Stomach smooth muscle (tissue), 2 donors: ENCODE results near the gene FAF2.

Experiments
- H3K27ac ChIP-seq: one replicate; pipeline ENCODE4 v1.7.0; 2013; ENCODE audit warnings: mild to moderate bottlenecking, low read length, inconsistent platforms
- H3K27me3 ChIP-seq, 2 donors: one replicate each; pipeline ENCODE4 v1.7.0; 2013; ENCODE audit warnings: low read length in 2 of 2; ENCODE audit not compliant: insufficient read depth in 2 of 2, control insufficient read depth in 1 of 2
- H3K36me3 ChIP-seq, 2 donors: one replicate each; pipeline ENCODE4 v1.7.0; 2013; ENCODE audit warnings: low read length in 2 of 2; ENCODE audit not compliant: control insufficient read depth in 2 of 2, insufficient read depth in 2 of 2
- H3K4me1 ChIP-seq: one replicate; pipeline ENCODE4 v1.7.0; 2013; ENCODE audit warnings: low read length; ENCODE audit not compliant: control insufficient read depth, insufficient read depth
- H3K4me3 ChIP-seq, 2 donors: one replicate each; pipeline ENCODE4 v1.7.0; 2013; ENCODE audit warnings: low read length in 2 of 2
- H3K9ac ChIP-seq, 2 donors: one replicate each; pipeline ENCODE4 v1.7.0; 2013; ENCODE audit warnings: low read length in 2 of 2, mild to moderate bottlenecking in 1 of 2
- H3K9me3 ChIP-seq, 2 donors: one replicate each; pipeline ENCODE4 v1.7.0; 2013; ENCODE audit warnings: low read length in 2 of 2; ENCODE audit not compliant: control insufficient read depth in 2 of 2
- donor health status: healthy.
- donor health status: Pancreatic carcinoma.

Gene FAF2

DNA sequence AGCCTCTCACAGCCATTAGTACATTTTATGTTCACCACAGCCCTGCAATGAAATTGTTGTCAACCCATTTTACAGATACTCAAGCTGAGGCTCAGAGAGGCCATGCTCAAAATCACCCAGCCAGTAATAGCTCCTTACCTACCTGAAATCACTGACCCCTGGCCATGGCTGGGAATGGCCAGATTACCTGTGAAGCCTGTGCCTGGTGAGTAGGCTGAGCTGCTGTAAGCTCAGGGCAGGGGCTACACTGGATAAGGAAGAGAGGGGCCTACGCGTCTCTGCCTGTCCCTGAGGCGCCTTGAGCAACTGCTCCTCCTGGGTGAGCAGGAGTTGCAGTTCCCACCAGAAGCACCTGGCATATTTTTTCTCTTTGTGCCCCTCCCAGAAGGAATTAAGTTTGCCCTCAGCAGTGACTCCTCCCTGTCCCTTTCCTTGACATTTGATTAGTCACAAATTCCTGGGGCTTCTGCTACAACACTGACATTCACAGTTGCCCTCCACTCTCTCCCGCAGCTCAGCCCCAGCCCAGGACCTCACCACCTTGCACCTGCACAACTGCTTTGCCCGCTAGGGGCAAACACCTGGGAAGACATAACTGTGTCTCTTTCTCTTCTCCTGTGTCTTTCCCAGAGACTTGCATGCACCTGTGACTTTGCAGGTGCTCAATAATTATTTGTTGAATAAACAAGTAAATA lies 37.6 kb upstream of the FAF2 start:
- H3K4me3 ChIP-seq: no peak overlapping the region
- H3K36me3 ChIP-seq: peaks cover 15 to 20% of the 10 kb centered on the region in 2 donors
- no peak overlapping the region for H3K9ac ChIP-seq
- peaks cover 27% of the 10 kb centered on the region for H3K4me1 ChIP-seq
- no peaks in the 10 kb centered on the region for H3K9me3 ChIP-seq
- H3K27me3 ChIP-seq: no peaks in the 10 kb centered on the region
- no peak overlapping the region for H3K27ac ChIP-seq

DNA sequence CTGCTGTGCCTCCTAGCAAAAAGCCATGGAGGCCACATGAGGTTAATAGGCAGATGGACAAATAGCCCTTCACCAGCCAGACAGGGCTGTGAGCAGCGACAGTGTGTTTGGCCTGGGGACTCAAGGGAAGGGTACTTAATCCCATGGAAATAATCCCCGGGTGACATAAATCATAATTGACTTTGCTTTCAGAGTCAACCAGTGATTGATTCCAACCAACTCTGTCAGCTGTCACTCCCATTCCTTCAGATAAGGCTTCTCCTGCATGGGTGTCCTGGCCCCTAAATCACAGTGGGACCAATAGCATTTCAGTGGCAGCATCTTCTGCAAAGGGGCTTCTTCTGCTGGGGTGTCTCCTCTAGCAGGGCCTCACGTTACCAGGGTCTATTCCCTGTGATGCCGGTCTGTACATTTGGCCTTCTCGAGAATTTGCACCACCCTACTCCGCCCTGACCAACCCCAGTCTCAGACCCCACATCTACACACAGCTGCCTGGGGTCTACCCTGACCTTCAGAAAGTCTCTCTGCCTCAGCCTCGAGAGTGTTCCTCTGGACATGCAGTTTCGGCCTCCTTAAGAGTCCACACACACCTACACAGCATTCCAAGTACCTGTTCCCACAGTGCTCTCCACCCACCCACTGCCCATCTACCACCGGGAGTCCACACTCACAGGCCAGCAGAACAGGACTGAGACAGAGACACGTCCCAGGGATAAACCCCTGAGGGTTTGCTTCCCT lies 35.5 kb upstream of the FAF2 start:
- H3K36me3 ChIP-seq: peaks cover 9 to 11% of the 10 kb centered on the region in 2 donors
- H3K4me3 ChIP-seq: no peak overlapping the region
- H3K27ac ChIP-seq: peak overlapping the region; percentile 6
- H3K4me1 ChIP-seq: peaks cover 36% of the 10 kb centered on the region
- H3K9ac ChIP-seq: no peak overlapping the region
- no peaks in the 10 kb centered on the region for H3K9me3 ChIP-seq
- no peaks in the 10 kb centered on the region for H3K27me3 ChIP-seq

DNA sequence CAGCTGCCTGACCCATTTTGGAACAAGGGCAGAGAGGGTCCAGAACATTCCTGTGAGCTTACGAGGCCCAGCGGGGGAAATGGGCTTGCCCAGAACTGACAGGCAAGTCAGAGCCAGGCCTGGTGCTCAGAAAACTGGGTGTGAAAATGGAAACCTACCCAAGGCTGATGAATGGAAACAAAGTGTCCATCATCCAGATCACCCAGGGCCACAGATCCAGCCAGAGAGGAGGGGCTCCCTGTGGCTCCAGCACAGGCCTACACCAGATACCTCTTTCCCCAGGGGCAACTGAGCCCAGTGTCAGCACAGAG lies 35.0 kb upstream of the FAF2 start:
- peak overlapping the region in 1 of 2 donors; percentile 29 for H3K9ac ChIP-seq
- H3K4me3 ChIP-seq: no peak overlapping the region
- H3K27ac ChIP-seq: peak overlapping the region; percentile 6
- peaks cover 9% of the 10 kb centered on the region in 2 donors for H3K36me3 ChIP-seq
- H3K9me3 ChIP-seq: no peaks in the 10 kb centered on the region
- H3K4me1 ChIP-seq: peaks cover 36% of the 10 kb centered on the region
- no peaks in the 10 kb centered on the region for H3K27me3 ChIP-seq

DNA sequence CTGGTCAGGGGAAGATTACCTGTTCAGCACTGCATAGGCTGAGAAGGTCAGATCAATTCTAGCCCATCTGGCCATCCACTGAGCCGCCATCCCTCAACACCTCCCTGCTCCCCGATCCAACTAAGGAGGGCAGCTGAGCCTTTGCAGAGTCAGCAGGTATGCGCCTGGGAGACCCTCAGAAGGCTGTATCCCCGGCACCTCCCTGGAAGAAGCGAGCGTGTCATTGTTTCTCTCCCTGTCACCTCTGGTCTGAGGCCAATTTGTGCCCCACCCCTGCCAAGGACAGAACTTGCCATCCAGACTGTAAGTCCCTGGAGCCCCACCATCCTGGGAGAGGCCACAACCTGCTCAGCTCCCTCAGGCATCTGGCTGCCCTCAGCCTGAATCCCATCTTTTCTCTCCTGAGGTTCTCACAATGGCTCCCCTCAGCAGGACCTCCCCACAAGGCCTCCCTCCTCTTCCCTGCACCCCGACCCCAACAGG lies 34.4 kb upstream of the FAF2 start:
- H3K27me3 ChIP-seq: no peaks in the 10 kb centered on the region
- H3K4me3 ChIP-seq: peak overlapping the region in 1 of 2 donors; percentile 29
- H3K4me1 ChIP-seq: peaks cover 36% of the 10 kb centered on the region
- H3K27ac ChIP-seq: peak overlapping the region; percentile 6
- no peaks in the 10 kb centered on the region for H3K9me3 ChIP-seq
- peaks cover 9% of the 10 kb centered on the region in 2 donors for H3K36me3 ChIP-seq
- peak overlapping the region in 1 of 2 donors; percentile 13 for H3K9ac ChIP-seq

DNA sequence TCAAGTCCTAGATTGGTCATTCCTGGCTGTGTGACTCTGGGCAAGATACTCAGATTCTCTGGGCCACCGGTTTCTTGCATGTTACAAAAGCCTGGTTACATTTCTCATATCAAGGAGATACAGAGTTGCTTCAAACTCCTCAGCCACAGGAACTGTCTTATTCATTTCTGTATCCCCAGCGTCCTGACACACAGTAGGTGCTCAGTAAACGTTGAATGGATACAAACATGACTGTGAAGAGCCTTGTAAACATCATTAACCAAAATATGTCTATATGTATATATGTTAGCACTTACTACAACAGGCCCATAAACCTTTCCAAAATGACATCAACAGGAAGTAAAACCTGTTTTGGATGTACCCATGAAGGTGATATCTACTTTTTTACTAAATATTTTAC lies 33.5 kb upstream of the FAF2 start:
- H3K9me3 ChIP-seq: no peaks in the 10 kb centered on the region
- H3K4me1 ChIP-seq: peaks cover 36% of the 10 kb centered on the region
- H3K4me3 ChIP-seq: peak overlapping the region; percentile 87 to 89
- H3K9ac ChIP-seq: peak overlapping the region; percentile 87 to 91
- H3K27me3 ChIP-seq: no peaks in the 10 kb centered on the region
- no peak overlapping the region for H3K27ac ChIP-seq
- H3K36me3 ChIP-seq: peaks cover 5 to 8% of the 10 kb centered on the region in 2 donors

DNA sequence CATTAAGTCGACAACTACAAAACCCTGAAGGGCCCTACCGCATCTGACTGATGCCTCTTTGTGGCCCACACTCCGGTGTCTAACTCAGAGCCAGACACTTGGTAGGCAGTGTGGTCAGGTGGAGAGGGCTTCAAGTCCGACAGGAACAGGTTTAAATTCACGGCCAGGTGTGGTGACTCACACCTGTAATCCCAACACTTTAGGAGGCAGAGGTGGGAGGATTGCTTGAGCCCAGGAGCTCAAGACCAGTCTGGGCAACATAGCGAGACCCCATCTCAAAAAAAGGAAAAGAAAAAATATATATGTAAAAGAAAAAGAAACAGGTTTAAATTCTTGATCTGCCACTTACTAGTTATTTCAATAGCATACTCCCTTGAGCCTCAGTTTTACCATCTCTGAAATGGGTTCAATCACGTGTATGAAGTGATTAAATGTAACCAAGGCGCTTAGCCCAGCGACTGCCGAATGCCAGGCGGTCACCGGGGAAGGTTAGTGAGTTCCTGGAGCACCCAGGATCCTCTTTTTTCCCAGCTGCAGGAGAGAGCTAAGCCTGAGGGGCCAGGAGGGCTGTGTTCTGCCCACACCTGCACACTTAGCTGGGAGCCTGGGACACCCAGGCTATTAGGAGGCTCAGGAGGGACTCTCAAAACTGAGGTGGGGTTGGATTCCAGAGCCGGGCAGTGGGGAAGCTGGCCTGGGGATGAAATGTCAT lies 32.8 kb upstream of the FAF2 start:
- Histone ChIP-seq H3K27ac (peak overlapping the region; percentile 80), H3K4me1 (peaks cover 36% of the 10 kb centered on the region), H3K9me3 (no peaks in the 10 kb centered on the region), H3K9ac (peak overlapping the region; percentile 87 to 91), H3K36me3 (peaks cover 0 to under 1% of the 10 kb centered on the region in 2 donors), H3K27me3 (no peaks in the 10 kb centered on the region), H3K4me3 (peak overlapping the region; percentile 87 to 89)

DNA sequence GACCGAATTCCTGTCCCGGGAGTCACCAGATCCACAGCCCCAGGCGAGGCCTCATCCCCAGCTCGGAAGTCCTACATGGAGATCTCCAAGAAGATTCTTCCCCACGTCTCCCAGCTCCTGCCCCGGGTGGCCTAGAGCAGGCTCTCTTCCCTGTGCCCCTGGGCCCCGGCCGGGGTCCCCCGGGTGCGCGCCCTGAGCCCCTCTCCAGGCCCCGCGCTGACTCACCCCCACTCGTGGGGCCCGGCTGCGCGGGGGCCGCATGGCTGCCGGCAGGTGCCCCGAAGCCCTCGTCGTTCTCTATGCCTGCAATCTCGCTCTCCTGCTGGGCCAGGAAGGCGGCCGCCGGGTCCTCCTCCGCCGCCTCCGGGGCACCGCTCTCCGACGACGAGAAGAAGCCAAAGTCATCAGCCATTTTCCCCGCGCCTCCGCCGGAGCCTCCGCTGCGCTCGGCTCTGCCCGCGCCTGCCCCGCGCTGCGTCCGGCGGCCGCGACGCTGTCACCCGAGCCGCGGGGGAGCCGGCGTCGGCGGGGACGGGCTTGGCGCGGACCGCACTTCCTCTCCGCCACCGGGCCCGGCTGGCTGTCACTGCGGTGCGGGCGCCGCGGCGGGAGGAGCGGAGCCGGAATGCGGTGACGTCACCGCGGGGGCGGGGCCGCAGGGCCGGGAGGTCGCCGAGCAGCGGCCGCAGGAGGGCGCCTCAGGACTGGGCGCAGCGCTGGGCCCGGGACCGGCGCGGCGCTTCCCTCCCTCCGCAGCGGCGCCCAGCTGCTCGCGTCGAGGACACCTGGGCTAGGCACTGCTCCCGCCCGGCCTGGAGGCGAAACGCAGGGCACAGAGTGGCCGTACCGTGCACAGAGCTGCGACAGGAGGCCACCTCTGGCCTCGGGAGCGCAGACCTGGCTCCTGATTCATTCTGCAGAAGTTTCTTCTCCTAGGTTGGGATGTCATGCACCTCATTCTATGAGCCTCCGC lies 31.9 kb upstream of the FAF2 start, which contains the start of gene CLTB:
CLTB (minus strand) TSS at position 588 of the 973 bp plus-strand sequence; CDS start at position 412, 176 bp downstream.
- no peaks in the 10 kb centered on the region for H3K27me3 ChIP-seq
- no peaks in the 10 kb centered on the region for H3K36me3 ChIP-seq
- H3K4me3 ChIP-seq: peak within 1 kb of the TSS; percentile 87 to 89
- H3K9ac ChIP-seq: peak within 1 kb of the TSS; percentile 87 to 91
- no peaks in the 10 kb centered on the region for H3K9me3 ChIP-seq
- peaks cover 36% of the 10 kb centered on the region for H3K4me1 ChIP-seq
- peak within 1 kb of the TSS; percentile 80 for H3K27ac ChIP-seq

DNA sequence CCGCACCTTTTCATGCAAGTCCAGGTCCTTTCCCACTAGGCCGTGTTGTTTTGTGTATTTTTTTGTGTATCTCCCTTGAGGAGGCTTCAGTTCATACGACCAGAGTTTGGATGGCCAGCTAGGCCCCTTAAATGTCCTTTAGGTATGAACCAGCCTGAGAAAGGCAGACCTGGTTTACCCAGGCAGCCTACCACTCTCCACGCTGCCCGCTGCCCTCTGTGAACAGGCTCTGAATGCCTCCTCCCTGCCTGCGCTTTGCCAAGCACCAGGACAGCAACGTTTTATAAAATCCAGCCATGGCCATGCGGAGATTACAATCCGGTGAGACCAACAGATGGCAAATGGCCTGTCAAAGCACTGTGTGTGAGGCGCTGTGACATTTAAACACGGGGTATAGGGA lies 31.2 kb upstream of the FAF2 start:
- no peaks in the 10 kb centered on the region for H3K27me3 ChIP-seq
- no peaks in the 10 kb centered on the region for H3K9me3 ChIP-seq
- peaks cover 36% of the 10 kb centered on the region for H3K4me1 ChIP-seq
- H3K36me3 ChIP-seq: no peaks in the 10 kb centered on the region
- H3K27ac ChIP-seq: peak overlapping the region; percentile 66
- peak overlapping the region; percentile 4 to 89 for H3K4me3 ChIP-seq
- peak overlapping the region; percentile 11 to 79 for H3K9ac ChIP-seq

DNA sequence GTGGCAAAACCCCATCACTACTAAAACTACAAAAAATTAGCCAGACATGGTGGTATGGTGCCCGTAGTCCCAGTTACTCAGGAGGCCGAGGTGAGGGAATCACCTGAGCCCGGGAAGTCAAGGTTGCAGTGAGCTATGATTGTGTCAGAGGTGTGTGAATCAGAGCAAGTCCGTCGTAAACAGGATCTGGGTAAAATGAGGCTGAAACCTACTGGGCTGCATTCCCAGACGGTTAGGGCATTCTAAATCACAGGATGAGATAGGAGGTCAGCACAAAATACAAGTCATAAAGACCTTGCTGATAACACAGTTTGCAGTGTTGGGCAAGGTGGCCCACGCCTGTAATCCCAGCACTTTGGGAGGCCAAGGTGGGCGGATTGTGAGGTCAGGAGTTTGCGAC lies 29.9 kb upstream of the FAF2 start:
- Histone ChIP-seq H3K36me3 (no peaks in the 10 kb centered on the region), H3K27ac (no peak overlapping the region), H3K9me3 (no peaks in the 10 kb centered on the region), H3K4me3 (no peak overlapping the region), H3K27me3 (no peaks in the 10 kb centered on the region), H3K9ac (no peak overlapping the region), H3K4me1 (peaks cover 32% of the 10 kb centered on the region)

DNA sequence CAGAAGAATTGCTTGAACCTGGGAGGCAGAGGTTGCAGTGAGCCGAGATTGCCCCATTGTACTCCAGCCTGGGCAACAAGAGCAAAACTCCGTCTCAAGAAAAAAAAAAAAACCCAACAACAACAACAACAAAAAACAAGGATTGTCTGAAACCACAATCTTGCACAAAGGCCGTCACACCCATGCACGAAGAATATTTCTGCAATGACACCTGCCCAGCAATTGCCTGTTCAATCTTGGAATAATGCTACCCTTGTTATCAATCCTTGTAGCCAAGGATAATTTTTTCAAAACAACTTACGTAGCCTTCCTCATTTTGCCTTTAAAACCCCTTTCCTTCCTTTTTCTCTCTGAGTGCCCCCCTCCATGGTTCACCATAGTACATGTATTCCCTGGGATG lies 28.1 kb upstream of the FAF2 start:
- Histone ChIP-seq H3K36me3 (no peaks in the 10 kb centered on the region), H3K27ac (no peak overlapping the region), H3K27me3 (no peaks in the 10 kb centered on the region), H3K9me3 (no peaks in the 10 kb centered on the region), H3K9ac (no peak overlapping the region), H3K4me1 (peaks cover 15% of the 10 kb centered on the region), H3K4me3 (no peak overlapping the region)
